OCI-LY1 (cell line): Measurements from ENCODE around the gene ADO.

Experiments
- H2AFZ ChIP-seq: fragments of 200-600 bp; sonication (generic), shearing (Covaris generic); 2 replicates; pipeline ENCODE4 v1.6.0; 2014; ENCODE audit warnings: antibody characterized with exemption, mild to moderate bottlenecking, low read length
- H3F3A ChIP-seq: fragments of 200-600 bp; sonication (generic), shearing (Covaris generic); 2 replicates; pipeline ENCODE4 v1.6.0; 2014; ENCODE audit warnings: mild to moderate bottlenecking, antibody characterized with exemption, low read length, moderate library complexity; ENCODE audit not compliant: insufficient read depth
- H3K27ac ChIP-seq: fragments of 200-600 bp; sonication (generic); 2 replicates; pipeline ENCODE4 v1.5.1; 2014; ENCODE audit warnings: low read length, mixed run types, mild to moderate bottlenecking, low read depth; ENCODE audit not compliant: poor library complexity, severe bottlenecking
- H3K27me3 ChIP-seq: fragments of 200-600 bp; sonication (generic); 2 replicates; pipeline ENCODE4 v1.6.0; 2014; ENCODE audit warnings: antibody characterized with exemption, mild to moderate bottlenecking, low read length, moderate library complexity; ENCODE audit not compliant: insufficient read depth
- H3K36me3 ChIP-seq: fragments of 200-600 bp; sonication (generic); 2 replicates; pipeline ENCODE4 v1.6.1; 2014; ENCODE audit warnings: mild to moderate bottlenecking, antibody characterized with exemption, low read length, moderate library complexity, mixed read lengths; ENCODE audit not compliant: insufficient read depth
- H3K4me1 ChIP-seq: fragments of 200-600 bp; sonication (generic); 2 replicates; pipeline ENCODE4 v1.5.1; 2014; ENCODE audit warnings: mild to moderate bottlenecking, low read length, moderate library complexity; ENCODE audit not compliant: insufficient read depth, severe bottlenecking
- H3K4me2 ChIP-seq: fragments of 200-600 bp; sonication (generic), shearing (Covaris generic); 2 replicates; pipeline ENCODE4 v1.6.1; 2014; ENCODE audit warnings: low read length
- H3K4me3 ChIP-seq: fragments of 200-600 bp; sonication (generic); 2 replicates; pipeline ENCODE4 v1.5.1; 2014; ENCODE audit warnings: low read length, low read depth, mild to moderate bottlenecking, mixed read lengths; ENCODE audit not compliant: poor library complexity, severe bottlenecking
- H3K79me2 ChIP-seq: fragments of 200-600 bp; shearing (Covaris generic); 2 replicates; pipeline ENCODE4 v1.6.1; 2016; ENCODE audit warnings: mixed run types, low read length, mixed read lengths; ENCODE audit not compliant: insufficient read depth
- H3K9ac ChIP-seq: fragments of 200-600 bp; sonication (generic), shearing (Covaris generic); 2 replicates; pipeline ENCODE4 v1.6.1; 2014; ENCODE audit warnings: mild to moderate bottlenecking, low read length, mixed read lengths
- H3K9me2 ChIP-seq: fragments of 200-600 bp; sonication (generic), shearing (Covaris generic); 2 replicates; pipeline ENCODE4 v1.6.1; 2014; ENCODE audit warnings: low read depth, mild to moderate bottlenecking, low read length, mixed read lengths
- H3K9me3 ChIP-seq: fragments of 200-600 bp; shearing (Covaris generic); 2 replicates; pipeline ENCODE4 v1.6.1; 2014; ENCODE audit warnings: low read length, mixed read lengths
- H4K20me1 ChIP-seq: fragments of 200-600 bp; sonication (generic), shearing (Covaris generic); 2 replicates; pipeline ENCODE4 v1.6.0; 2016; ENCODE audit warnings: mild to moderate bottlenecking, low read length; ENCODE audit not compliant: insufficient read depth
- EZH2 ChIP-seq: fragments of 200-600 bp; sonication (generic), shearing (Covaris generic); IDR thresholded peaks from 2 replicates; pipeline ENCODE4 v1.8.0; 2017; ENCODE audit warnings: borderline replicate concordance, mixed run types, mild to moderate bottlenecking, antibody characterized with exemption, low read length, moderate library complexity, mixed read lengths
- TF ChIP-seq, protein P1 (sequence below): fragments of 200-600 bp; sonication (generic), shearing (Covaris generic); IDR thresholded peaks from 2 replicates; pipeline ENCODE4 v1.5.1; 2017; ENCODE audit warnings: mild to moderate bottlenecking, antibody characterized with exemption, low read length, moderate library complexity, mixed read lengths

ADO gene

DNA sequence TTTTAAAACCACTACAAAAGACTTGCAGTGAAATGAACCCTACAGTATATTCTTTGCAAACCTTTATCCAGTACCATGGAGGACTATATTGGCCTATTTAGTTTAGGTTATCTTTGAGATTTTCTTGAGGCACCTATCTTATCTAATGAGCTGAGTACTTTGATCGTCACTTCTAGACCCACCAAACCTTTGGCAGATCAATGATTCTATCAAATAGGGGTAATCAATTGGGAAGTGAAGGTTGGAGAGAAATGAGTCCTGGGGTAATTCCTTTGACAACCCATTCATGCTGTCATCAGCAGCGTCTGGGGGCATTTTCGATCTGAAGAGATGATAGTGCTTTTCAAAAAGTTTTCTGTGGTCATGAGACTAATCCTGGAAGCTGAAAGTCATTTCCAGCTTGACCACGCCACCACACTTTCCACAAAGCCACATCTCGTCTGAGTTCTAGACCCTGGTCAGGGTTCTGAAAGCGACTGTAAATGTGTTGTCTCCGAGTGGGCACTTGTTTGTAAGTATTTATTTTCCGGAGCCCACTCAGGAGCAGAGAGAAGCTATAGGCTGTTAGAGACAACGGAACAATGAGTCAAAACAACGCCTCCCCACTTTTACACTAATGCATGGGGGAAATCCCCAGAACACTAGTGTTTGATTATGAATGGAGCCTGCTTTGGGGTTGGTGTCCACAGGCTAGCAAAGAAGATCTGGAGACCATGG, 6.8 kb downstream of the ADO start:
- H3K4me3 ChIP-seq = no peak overlapping the region
- no peak overlapping the region for H3K4me2 ChIP-seq
- H3K27me3 ChIP-seq = no peaks in the 10 kb centered on the region
- H3K27ac ChIP-seq = no peak overlapping the region
- H3K9me3 ChIP-seq = no peaks in the 10 kb centered on the region
- H2AFZ ChIP-seq = no peak overlapping the region
- no peaks in the 10 kb centered on the region for H3K9me2 ChIP-seq
- 0 out of 2 replicates have a peak, but pooled peaks cover 4% of the 10 kb centered on the region for H4K20me1 ChIP-seq
- no peaks in the 10 kb centered on the region for H3F3A ChIP-seq
- peaks cover 25% of the 10 kb centered on the region for H3K36me3 ChIP-seq
- H3K79me2 ChIP-seq = no peaks in the 10 kb centered on the region
- H3K4me1 ChIP-seq = peaks cover 25% of the 10 kb centered on the region
- no peak for TF ChIP-seq EZH2
- TF ChIP-seq, protein P1, sequence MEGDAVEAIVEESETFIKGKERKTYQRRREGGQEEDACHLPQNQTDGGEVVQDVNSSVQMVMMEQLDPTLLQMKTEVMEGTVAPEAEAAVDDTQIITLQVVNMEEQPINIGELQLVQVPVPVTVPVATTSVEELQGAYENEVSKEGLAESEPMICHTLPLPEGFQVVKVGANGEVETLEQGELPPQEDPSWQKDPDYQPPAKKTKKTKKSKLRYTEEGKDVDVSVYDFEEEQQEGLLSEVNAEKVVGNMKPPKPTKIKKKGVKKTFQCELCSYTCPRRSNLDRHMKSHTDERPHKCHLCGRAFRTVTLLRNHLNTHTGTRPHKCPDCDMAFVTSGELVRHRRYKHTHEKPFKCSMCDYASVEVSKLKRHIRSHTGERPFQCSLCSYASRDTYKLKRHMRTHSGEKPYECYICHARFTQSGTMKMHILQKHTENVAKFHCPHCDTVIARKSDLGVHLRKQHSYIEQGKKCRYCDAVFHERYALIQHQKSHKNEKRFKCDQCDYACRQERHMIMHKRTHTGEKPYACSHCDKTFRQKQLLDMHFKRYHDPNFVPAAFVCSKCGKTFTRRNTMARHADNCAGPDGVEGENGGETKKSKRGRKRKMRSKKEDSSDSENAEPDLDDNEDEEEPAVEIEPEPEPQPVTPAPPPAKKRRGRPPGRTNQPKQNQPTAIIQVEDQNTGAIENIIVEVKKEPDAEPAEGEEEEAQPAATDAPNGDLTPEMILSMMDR = no peak
- H3K9ac ChIP-seq = no peak overlapping the region

DNA sequence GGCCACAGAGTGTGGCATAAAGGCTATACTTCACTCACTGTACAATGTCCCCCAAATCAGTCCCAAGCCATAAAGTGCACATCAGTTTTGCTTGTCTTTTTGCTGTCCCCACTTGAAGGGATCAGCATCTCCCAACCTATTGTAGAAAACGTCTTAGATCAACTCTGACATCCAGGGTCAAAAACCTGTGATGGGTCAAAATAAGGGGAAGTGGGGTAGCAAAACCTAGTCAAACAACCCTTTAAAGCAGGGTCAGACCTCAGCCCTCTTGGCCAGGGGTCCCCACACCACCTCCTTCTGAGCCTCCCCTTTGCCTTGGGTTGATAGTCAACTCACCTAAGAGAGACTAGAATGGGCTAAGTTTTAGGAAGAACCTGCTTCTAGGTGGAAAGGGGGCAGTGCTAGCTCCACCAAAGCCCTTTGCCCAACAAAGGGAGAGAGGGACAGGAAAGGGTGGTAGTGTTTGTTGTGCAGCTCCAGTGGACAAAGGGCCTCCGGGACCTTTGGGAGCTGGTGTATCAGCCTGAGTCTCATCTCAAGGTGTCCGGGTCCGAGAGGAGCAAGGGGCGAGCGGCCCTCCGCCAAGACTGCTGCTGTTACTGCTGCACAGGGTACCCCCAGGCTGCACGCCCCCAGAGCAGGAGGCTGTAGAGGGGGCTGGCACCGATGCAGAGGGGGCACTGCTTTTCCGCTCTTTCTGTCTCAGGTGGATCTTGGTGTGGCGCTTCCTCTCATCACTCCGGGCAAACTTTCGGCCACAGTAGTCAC, 8.3 kb downstream of the ADO start:
- Histone ChIP-seq H3K9me2 (no peaks in the 10 kb centered on the region), H3K4me2 (no peak overlapping the region), H3K9me3 (no peaks in the 10 kb centered on the region), H4K20me1 (0 out of 2 replicates have a peak, but pooled peaks cover 4% of the 10 kb centered on the region), H3K9ac (no peak overlapping the region), H3K79me2 (no peaks in the 10 kb centered on the region), H3F3A (no peaks in the 10 kb centered on the region), H2AFZ (no peak overlapping the region), H3K4me1 (peaks cover 18% of the 10 kb centered on the region), H3K27ac (no peak overlapping the region), H3K27me3 (no peaks in the 10 kb centered on the region), H3K4me3 (no peak overlapping the region), H3K36me3 (peaks cover 11% of the 10 kb centered on the region; the same call in 1 of the 2 replicates)
- TF ChIP-seq EZH2 = no peak
- TF ChIP-seq, protein P1 = no peak

DNA sequence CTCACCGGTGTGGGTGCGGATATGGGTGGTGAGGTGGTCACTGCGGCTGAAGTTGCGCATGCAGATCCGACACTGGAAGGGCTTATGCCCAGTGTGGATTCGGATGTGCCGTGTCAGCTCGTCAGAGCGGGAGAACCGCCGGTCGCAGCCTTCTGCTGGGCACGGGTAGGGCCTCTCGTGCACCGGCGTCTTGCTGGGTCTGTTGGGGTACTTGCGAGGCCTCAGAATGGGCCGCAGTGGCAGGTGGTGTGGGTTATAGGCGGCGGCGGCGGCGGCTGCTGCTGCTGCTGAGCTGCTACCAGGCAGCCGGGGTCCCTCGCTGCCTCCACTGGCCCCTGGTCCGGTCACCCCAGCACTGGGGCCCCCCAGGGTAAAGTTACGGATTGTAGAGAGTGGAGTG, 8.9 kb downstream of the ADO start:
- H3K9ac ChIP-seq = no peak overlapping the region
- no peak overlapping the region for H3K27ac ChIP-seq
- H3K27me3 ChIP-seq = no peaks in the 10 kb centered on the region; the same call in 1 of the 2 replicates
- no peaks in the 10 kb centered on the region for H4K20me1 ChIP-seq
- H3F3A ChIP-seq = no peaks in the 10 kb centered on the region
- H3K9me3 ChIP-seq = no peaks in the 10 kb centered on the region
- no peaks in the 10 kb centered on the region for H3K9me2 ChIP-seq
- no peaks in the 10 kb centered on the region for H3K79me2 ChIP-seq
- peaks cover 5% of the 10 kb centered on the region; the same call in 1 of the 2 replicates for H3K36me3 ChIP-seq
- no peak overlapping the region for H3K4me3 ChIP-seq
- no peak overlapping the region for H2AFZ ChIP-seq
- no peak for TF ChIP-seq EZH2
- TF ChIP-seq, protein P1 = no peak
- peaks cover 20% of the 10 kb centered on the region for H3K4me1 ChIP-seq
- no peak overlapping the region for H3K4me2 ChIP-seq
